Adrenal gland (tissue), 12 donors: Measurements from ENCODE around the gene LCE1B. TPM values are rescaled to one million over a fixed set of nuclear protein-coding genes. Genes with fewer than 3 reads are reported as not detected.

Source experiments
- DNase-seq, 7 donors: peaks; one replicate each; pipeline ENCODE4 v3.0.0-alpha.2; 2019 to 2020
- H3K27ac ChIP-seq, 5 donors: fragments of 200-600 bp; sonication (generic) in 4 of 5; 1 replicate in 3 of 5; 2 replicates in 2 of 5; pipeline versions ENCODE4 v1.5.1 to v1.8.0; 2016 to 2020; ENCODE audit warnings: mild to moderate bottlenecking in 1 of 5
- H3K27me3 ChIP-seq: fragments of 200-600 bp; 2 replicates; pipeline ENCODE4 v1.8.0; 2021
- H3K36me3 ChIP-seq, 2 donors: fragments of 200-600 bp; replicated peaks in 1 of 2; 1 replicate in 1 of 2; 2 replicates in 1 of 2; pipeline versions ENCODE4 v1.5.1 to v1.8.0; 2018 to 2022
- H3K4me1 ChIP-seq, 2 donors: fragments of 200-600 bp; replicated peaks in 1 of 2; 1 replicate in 1 of 2; 2 replicates in 1 of 2; pipeline versions ENCODE4 v1.5.1 to v1.8.0; 2018 to 2021
- H3K4me3 ChIP-seq, 4 donors: fragments of 200-600 bp; sonication (generic) in 3 of 4; one replicate each; pipeline ENCODE4 v1.5.1; 2016 to 2018
- H3K9me3 ChIP-seq, 3 donors: fragments of 200-600 bp; sonication (generic) in 1 of 3; replicated peaks in 1 of 3; 1 replicate in 2 of 3; 2 replicates in 1 of 3; pipeline versions ENCODE4 v1.5.1 to v1.8.0; 2016 to 2021
- CTCF ChIP-seq, 6 experiments: fragments of 450-650 bp in 4 of 6; fragments of 200-600 bp in 2 of 6; sonication (generic) in 1 of 6; IDR thresholded peaks; 1 replicate in 5 of 6; 2 replicates in 1 of 6; pipeline versions ENCODE4 v1.5.1 to v1.8.0; 2016 to 2021; ENCODE audit warnings: antibody characterized with exemption in 6 of 6, mild to moderate bottlenecking in 2 of 6, moderate library complexity in 1 of 6
- POLR2A ChIP-seq, 2 donors: fragments of 450-650 bp; IDR thresholded peaks; one replicate each; pipeline ENCODE4 v1.6.1; 2017; ENCODE audit warnings: antibody characterized with exemption in 2 of 2, mild to moderate bottlenecking in 2 of 2, moderate library complexity in 1 of 2
- WGBS, 4 donors: extraction: QIAGEN DNeasy Blood & Tissue Kit in 2 of 4; methylation state at CpG; one replicate each; pipeline versions ENCODE4 v1.1.5 to v1.1.7; 2013 to 2017; 5-methylcytosine and 5-hydroxymethylcytosine counted together
- intact Hi-C, 2 donors: fragments of 100-400 bp; cut with DNase I; formaldehyde crosslinking; loops; one replicate each; pipeline versions ENCODE4 v1.14.1 to v1.15.0; 2022 to 2023
- polyA plus RNA-seq, 3 donors: library from polyadenylated mRNA; stranded (reverse); fragments of 200-250 nt in 2 of 3; fragments of 350-450 nt in 1 of 3; fragmentation: Illumina TruSeq in 1 of 3; extraction: RNeasy Lipid Tissue Mini Kit (QIAGEN cat#74804) in 1 of 3; gene quantifications; one replicate each; pipeline ENCODE4 v1.2.3, GENCODE V29; 2013 to 2014
- total RNA-seq, 9 donors: library from RNA; depleted of rRNA in 4 of 9; stranded (reverse); fragments of >200 nt in 4 of 9; fragments of 120-200 nt in 1 of 9; fragmentation: NEBNext Ultra II Directional in 1 of 9; extraction: Animal tissue kit (Norgen Biotek cat#: 25700) in 1 of 9; gene quantifications; one replicate each; pipeline versions ENCODE4 v1.1.0 to v1.2.4, GENCODE V29; 2013 to 2023
- donor health status: healthy with polysubstance abuse.
- donor health status: Bipolar disorder and iron deficiency.
- donor health status: DM: yes; HTN: yes; CAD: no.
- donor health status: DM: no; HTN: no; CAD: no.
- donor health status: DM: no; HTN: no; CAD: no.
- donor health status: DM: yes; HTN: yes; CAD: no.

LCE1B gene
- total and polyA plus RNA-seq, 12 donors: not detected

- TF ChIP-seq POLR2A (IDR thresholded peaks at IDR 0.05) (no peak), CTCF (IDR thresholded peaks at IDR 0.05) (no peak)
- Histone ChIP-seq H3K27me3 (no peaks in the 10 kb centered on the region), H3K4me1 (no peaks in the 10 kb centered on the region), H3K36me3 (no peaks in the 10 kb centered on the region), H3K9me3 (no peaks in the 10 kb centered on the region), H3K4me3 (no peak overlapping the region), H3K27ac (no peak overlapping the region)
- 43 to 92% (median 74%) methylated on average over 1 to 2 of the region's 2 CpGs for WGBS, 4 donors
- DNase-seq: no peak
- intact Hi-C loops: no loop called here
Measured at GRCh38 chr1:152811050-152811449, 721 bp upstream of the LCE1B start.

GRCh38 chr1:152817309-152817708 is 5.5 kb downstream of the LCE1B start:
- intact Hi-C loops: no loop called here
- Histone ChIP-seq H3K9me3 (no peaks in the 10 kb centered on the region), H3K4me3 (no peak overlapping the region), H3K36me3 (no peaks in the 10 kb centered on the region), H3K27ac (no peak overlapping the region), H3K27me3 (no peaks in the 10 kb centered on the region), H3K4me1 (no peaks in the 10 kb centered on the region)
- no peak for DNase-seq
- 71 to 85% (median 74%) methylated on average over 6 of the region's 6 CpGs for WGBS, 4 donors
- TF ChIP-seq POLR2A (IDR thresholded peaks at IDR 0.05): no peak
- no peak for TF ChIP-seq CTCF (IDR thresholded peaks at IDR 0.05)

GRCh38 chr1:152823294-152823693 is 11.5 kb downstream of the LCE1B start:
- H3K9me3 ChIP-seq: no peaks in the 10 kb centered on the region
- 37 to 45% (median 40%) methylated on average over 5 of the region's 5 CpGs for WGBS, 4 donors
- no peak for DNase-seq
- H3K27ac ChIP-seq: no peak overlapping the region
- H3K4me3 ChIP-seq: no peak overlapping the region
- intact Hi-C loops: no loop called here
- TF ChIP-seq CTCF (IDR thresholded peaks at IDR 0.05): no peak
- no peak for TF ChIP-seq POLR2A (IDR thresholded peaks at IDR 0.05)
- no peaks in the 10 kb centered on the region for H3K27me3 ChIP-seq
- no peaks in the 10 kb centered on the region for H3K4me1 ChIP-seq
- H3K36me3 ChIP-seq: no peaks in the 10 kb centered on the region

- Histone ChIP-seq H3K4me3 (no peak overlapping the region), H3K36me3 (no peaks in the 10 kb centered on the region), H3K4me1 (no peaks in the 10 kb centered on the region), H3K27me3 (no peaks in the 10 kb centered on the region), H3K9me3 (no peaks in the 10 kb centered on the region), H3K27ac (no peak overlapping the region)
- no peak for TF ChIP-seq CTCF (IDR thresholded peaks at IDR 0.05)
- no peak for TF ChIP-seq POLR2A (IDR thresholded peaks at IDR 0.05)
- DNase-seq: no peak
- intact Hi-C loops: no loop called here
Measured at GRCh38 chr1:152824964-152825363, 13.2 kb downstream of the LCE1B start.
